GM12891 (cell line): Measurements from ENCODE around the gene GLRX2. TPM values are rescaled to one million over a fixed set of nuclear protein-coding genes. Genes with fewer than 3 reads are reported as not detected.

Experiments used
- DNase-seq: peaks from one replicate; pipeline ENCODE4 v3.0.0; 2011; ENCODE audit warnings: low spot score; ENCODE audit not compliant: insufficient read length
- FAIRE-seq: peaks from 2 replicates; lab custom pipeline; 2011; peaks lifted over from hg19 to GRCh38; lab: Jason Lieb, UNC
- PAX5 ChIP-seq: IDR thresholded peaks from 2 replicates; pipeline ENCODE4 v1.6.1; 2011; ENCODE audit warnings: low read length, moderate library complexity, mild to moderate bottlenecking; ENCODE audit not compliant: insufficient read depth, severe bottlenecking
- POLR2A ChIP-seq: IDR thresholded peaks from 2 replicates; pipeline ENCODE4 v1.6.1; 2011; ENCODE audit warnings: low read depth, low read length, control low read depth
- POLR2AphosphoS5 ChIP-seq: IDR thresholded peaks from 2 replicates; pipeline ENCODE4 v1.6.1; 2011; ENCODE audit warnings: low read depth, low read length, control low read depth
- POU2F2 ChIP-seq: IDR thresholded peaks from 2 replicates; pipeline ENCODE4 v1.6.1; 2011; ENCODE audit warnings: low read depth, mild to moderate bottlenecking, control low read depth, low read length, moderate library complexity
- SPI1 ChIP-seq: IDR thresholded peaks from 2 replicates; pipeline ENCODE4 v1.6.1; 2011; ENCODE audit warnings: low read depth, low read length, control low read depth
- TAF1 ChIP-seq: IDR thresholded peaks from 2 replicates; pipeline ENCODE4 v1.6.1; 2011; ENCODE audit warnings: low read depth, low read length, control low read depth
- polyA plus RNA-seq: library from polyadenylated mRNA; unstranded; fragments of >200 nt; gene quantifications from one replicate; pipeline ENCODE4 v1.2.1, GENCODE V29; 2012; ENCODE audit warnings: low read depth, missing spikeins, inconsistent platforms; ENCODE audit not compliant: missing spikeins

GLRX2 gene, protein sequence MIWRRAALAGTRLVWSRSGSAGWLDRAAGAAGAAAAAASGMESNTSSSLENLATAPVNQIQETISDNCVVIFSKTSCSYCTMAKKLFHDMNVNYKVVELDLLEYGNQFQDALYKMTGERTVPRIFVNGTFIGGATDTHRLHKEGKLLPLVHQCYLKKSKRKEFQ
- polyA plus RNA-seq: 14.3 TPM

- TF ChIP-seq POLR2AphosphoS5 (peak; percentile 59; the same call in 1 of the 2 replicates), POLR2A (peak; percentile 64; the same call in 1 of the 2 replicates), PAX5 (no peak), TAF1 (0 out of 2 replicates have a peak, but pooled peaks have one; percentile 42), POU2F2 (no peak), SPI1 (no peak)
- peak; percentile 83 for FAIRE-seq
- peak; percentile 79 for DNase-seq
Measured at GRCh38 chr1:193104907-193105820, at the start of gene GLRX2. TSS of gene GLRX2 (minus strand) at chr1:193105414. CDS start at chr1:193105382, 32 bp downstream.

DNA sequence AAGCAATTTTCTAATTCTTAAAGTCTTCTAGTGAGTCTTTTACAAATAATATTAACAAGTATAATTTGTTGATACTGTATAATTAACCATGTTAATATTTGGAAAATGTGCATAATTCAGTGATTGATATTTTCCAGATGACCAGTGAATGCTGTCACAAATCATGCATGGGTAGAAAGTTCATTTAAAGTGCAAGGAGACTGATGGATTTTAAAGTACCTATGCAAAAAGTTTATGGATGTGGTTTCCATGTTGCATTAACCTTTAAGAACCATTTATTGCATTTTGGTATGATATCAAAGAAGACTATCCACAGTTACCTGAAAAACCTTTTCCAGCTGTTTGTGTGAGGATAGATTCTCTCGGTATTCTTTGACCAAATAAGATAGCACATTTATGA, 39.8 kb upstream of the GLRX2 start:
- no peak for DNase-seq
- TF ChIP-seq POLR2AphosphoS5: no peak
- no peak for TF ChIP-seq POLR2A
- no peak for TF ChIP-seq TAF1
- TF ChIP-seq PAX5: no peak
- no peak for TF ChIP-seq POU2F2
- TF ChIP-seq SPI1: no peak
- FAIRE-seq: no peak

DNA sequence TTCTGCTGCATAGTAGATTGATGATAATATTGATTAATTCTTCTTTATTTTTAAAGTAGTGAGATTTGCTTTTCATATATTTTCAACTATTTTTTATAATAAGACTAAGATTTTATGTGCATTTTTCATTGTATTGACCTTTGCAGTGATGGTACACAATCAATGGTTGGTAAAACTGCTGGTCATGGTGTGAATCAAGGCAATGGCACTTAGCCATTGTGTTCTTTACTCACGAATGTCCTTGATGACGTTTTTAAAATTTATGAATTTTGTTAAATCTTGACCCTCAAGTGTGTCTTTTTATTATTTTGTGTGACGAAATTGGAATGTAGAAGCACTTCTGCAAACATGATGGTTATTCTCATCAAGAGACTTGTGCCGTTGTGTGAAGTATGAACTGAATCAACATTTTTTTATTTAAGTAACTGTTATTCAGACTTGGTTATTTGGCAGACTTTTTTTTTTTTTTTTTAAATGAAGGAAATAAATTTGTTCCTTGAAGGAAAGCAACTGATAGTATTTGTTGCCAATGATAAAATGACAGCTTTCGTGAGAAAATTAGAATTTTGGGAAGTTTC, 39.2 kb upstream of the GLRX2 start:
- TF ChIP-seq PAX5 (no peak), POU2F2 (no peak), POLR2A (no peak), SPI1 (no peak), TAF1 (no peak), POLR2AphosphoS5 (no peak)
- DNase-seq (no peak), FAIRE-seq (no peak)

GRCh38 chr1:193143285-193143684, 38.1 kb upstream of the GLRX2 start:
- TF ChIP-seq TAF1 (no peak), PAX5 (no peak), POLR2A (no peak), SPI1 (no peak), POLR2AphosphoS5 (no peak), POU2F2 (no peak)
- DNase-seq (no peak), FAIRE-seq (no peak)

- no peak for DNase-seq
- FAIRE-seq: no peak
- TF ChIP-seq POU2F2 (no peak), SPI1 (no peak), POLR2A (no peak), PAX5 (no peak), POLR2AphosphoS5 (no peak), TAF1 (no peak)
Measured at GRCh38 chr1:193142409-193142808, 37.2 kb upstream of the GLRX2 start.

DNA sequence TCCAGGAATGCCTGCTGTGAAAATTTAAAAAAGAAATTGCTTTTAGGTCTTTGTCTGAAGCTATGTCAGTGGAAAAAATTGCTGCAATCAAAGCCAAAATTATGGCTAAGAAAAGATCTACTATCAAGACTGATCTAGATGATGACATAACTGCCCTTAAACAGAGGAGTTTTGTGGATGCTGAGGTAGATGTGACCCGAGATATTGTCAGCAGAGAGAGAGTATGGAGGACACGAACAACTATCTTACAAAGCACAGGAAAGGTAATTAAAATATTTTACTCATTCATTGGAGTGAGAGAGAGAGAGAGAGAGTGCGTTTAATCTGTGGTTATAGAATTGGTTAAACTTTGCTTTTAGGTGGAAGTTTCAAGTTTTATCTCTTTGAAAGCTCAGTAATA, 36.6 kb upstream of the GLRX2 start:
- peak; percentile 35 for FAIRE-seq
- no peak for DNase-seq
- TF ChIP-seq PAX5 (no peak), POLR2AphosphoS5 (no peak), TAF1 (no peak), POLR2A (no peak), POU2F2 (no peak), SPI1 (no peak)

GRCh38 chr1:193140254-193140653, 35.0 kb upstream of the GLRX2 start:
- TF ChIP-seq TAF1: no peak
- no peak for TF ChIP-seq POU2F2
- no peak for TF ChIP-seq PAX5
- TF ChIP-seq POLR2A: no peak
- no peak for TF ChIP-seq POLR2AphosphoS5
- TF ChIP-seq SPI1: no peak
- no peak for FAIRE-seq

GRCh38 chr1:193131266-193131860, 26.1 kb upstream of the GLRX2 start:
- TF ChIP-seq POU2F2 (no peak), PAX5 (no peak), SPI1 (no peak), POLR2A (no peak), TAF1 (no peak), POLR2AphosphoS5 (no peak)

More at GRCh38 chr1:193140254-193140653, 35.0 kb upstream of the GLRX2 start:
- no peak for DNase-seq

More at GRCh38 chr1:193131266-193131860, 26.1 kb upstream of the GLRX2 start:
- DNase-seq (no peak), FAIRE-seq (no peak)
